K562 (cell line): ENCODE data around the gene SMOC2. TPM values are rescaled to one million over a fixed set of nuclear protein-coding genes. Genes with fewer than 3 reads are reported as not detected.

Experiments used
- ATAC-seq: fragments of 200-7000 bp; cut with Tn5 transposase; 3 replicates; pipeline ENCODE4 v1.9.1; 2020; ENCODE audit warnings: moderate library complexity
- BruUV-seq: library from RNA; stranded (reverse); fragments of 400-500 nt; replicated peaks from 2 replicates; lab custom pipeline; 2021; lab: Mats Ljungman, UMichigan
- CTCF ChIA-PET: fragments of 300-600 bp; formaldehyde crosslinking; extraction: SDS; loops from one replicate; lab custom pipeline; 2021; ENCODE audit warnings: low intra/inter-chr PET ratio; lab: Yijun Ruan, JAX
- POLR2A ChIA-PET: fragments of 300-600, 350-650 bp; sonication (Branson Sonifier 250); formaldehyde crosslinking; extraction: SDS; loops from one replicate; lab custom pipeline; 2021; ENCODE audit warnings: antibody characterized with exemption, inconsistent platforms; lab: Yijun Ruan, JAX
- DNase-seq, 4 experiments: peaks; one replicate each; pipeline versions ENCODE4 v3.0.0 to v3.0.0-alpha.2; 2011 to 2018; ENCODE audit warnings: low spot score in 3 of 4, mixed read lengths in 3 of 4; ENCODE audit errors: extremely low read depth in 1 of 4
- FAIRE-seq: peaks from 2 replicates; lab custom pipeline; 2011; peaks lifted over from hg19 to GRCh38; lab: Jason Lieb, UNC
- H2AFZ ChIP-seq: 2 replicates; pipeline ENCODE4 v1.6.0; 2011; ENCODE audit warnings: low read depth, low read length, control low read depth, inconsistent platforms
- H3K27ac ChIP-seq: fragments of 200-600 bp; 3 replicates; pipeline ENCODE4 v1.8.0; 2011; ENCODE audit warnings: low read depth, mild to moderate bottlenecking, control low read depth, inconsistent platforms, low read length, moderate library complexity, mixed read lengths; ENCODE audit errors: extremely low read depth
- H3K27me3 ChIP-seq, 2 experiments: fragments of 300-600 bp in 1 of 2; 2 replicates in 1 of 2; 3 replicates in 1 of 2; pipeline versions ENCODE4 v1.6.0 to v1.8.0; 2011; ENCODE audit warnings: inconsistent platforms in 2 of 2, low read length in 2 of 2, mild to moderate bottlenecking in 1 of 2, mixed read lengths in 1 of 2, moderate library complexity in 1 of 2; ENCODE audit not compliant: control insufficient read depth in 2 of 2, insufficient read depth in 2 of 2
- H3K36me3 ChIP-seq: fragments of 300-600 bp; 3 replicates; pipeline ENCODE4 v1.8.0; 2011; ENCODE audit warnings: mild to moderate bottlenecking, low read length, inconsistent platforms; ENCODE audit not compliant: control insufficient read depth, insufficient read depth
- H3K4me1 ChIP-seq, 2 experiments: fragments of 200-600 bp in 1 of 2; replicated peaks in 1 of 2; 2 replicates in 1 of 2; 3 replicates in 1 of 2; pipeline versions ENCODE4 v1.5.1 to v1.8.0; 2011; ENCODE audit warnings: inconsistent platforms in 2 of 2, low read length in 2 of 2, mild to moderate bottlenecking in 1 of 2, mixed read lengths in 1 of 2, moderate library complexity in 1 of 2; ENCODE audit not compliant: control insufficient read depth in 2 of 2, insufficient read depth in 2 of 2
- H3K4me2 ChIP-seq: 2 replicates; pipeline ENCODE4 v1.6.1; 2011; ENCODE audit warnings: low read length, control low read depth, inconsistent platforms, mixed read lengths; ENCODE audit not compliant: insufficient read depth
- H3K4me3 ChIP-seq: fragments of 200-600 bp; sonication (generic), shearing (Covaris generic); 2 replicates; pipeline ENCODE4 v1.5.1; 2016; ENCODE audit warnings: control low read depth, inconsistent platforms
- H3K79me2 ChIP-seq: fragments of 200-600 bp; 3 replicates; pipeline ENCODE4 v1.8.0; 2011; ENCODE audit warnings: low read length, inconsistent platforms; ENCODE audit not compliant: control insufficient read depth, insufficient read depth
- H3K9ac ChIP-seq, 2 experiments: 2 replicates each; pipeline versions ENCODE4 v1.6.0 to v1.6.1; 2011; ENCODE audit warnings: low read depth in 2 of 2, low read length in 2 of 2, control low read depth in 1 of 2, inconsistent platforms in 1 of 2, mild to moderate bottlenecking in 1 of 2, mixed read lengths in 1 of 2; ENCODE audit not compliant: insufficient read depth in 1 of 2
- H3K9me1 ChIP-seq: one replicate; pipeline ENCODE4 v1.6.0; 2011; ENCODE audit warnings: inconsistent platforms, mild to moderate bottlenecking, low read length, moderate library complexity; ENCODE audit not compliant: control insufficient read depth, insufficient read depth
- H3K9me3 ChIP-seq: replicated peaks from 2 replicates; pipeline ENCODE4 v1.5.1; 2011; ENCODE audit warnings: low read depth, low read length, inconsistent platforms; ENCODE audit not compliant: control insufficient read depth, insufficient read depth
- H4K20me1 ChIP-seq: replicated peaks from 2 replicates; pipeline ENCODE4 v1.6.1; 2011; ENCODE audit warnings: low read length, inconsistent platforms, mixed read lengths; ENCODE audit not compliant: control insufficient read depth, insufficient read depth
- BRD4 ChIP-seq: fragments of 200-600 bp; sonication (generic); IDR thresholded peaks from 2 replicates; pipeline ENCODE4 v1.6.1; 2017; ENCODE audit warnings: inconsistent platforms
- CBFB ChIP-seq: sonication (generic); formaldehyde crosslinking; IDR thresholded peaks from 2 replicates; pipeline ENCODE4 v1.4.0; 2020; ENCODE audit warnings: mild to moderate bottlenecking, missing genetic modification reagents
- KLF13 ChIP-seq: fragments of 450-650 bp; IDR thresholded peaks from 2 replicates; pipeline ENCODE4 v1.6.1; 2016; ENCODE audit warnings: missing genetic modification characterization, low read depth, mild to moderate bottlenecking, missing compliant biosample characterization, moderate library complexity, borderline replicate concordance
- NFE2L1 ChIP-seq: fragments of 450-650 bp; IDR thresholded peaks from 2 replicates; pipeline ENCODE4 v1.6.1; 2016; ENCODE audit warnings: missing genetic modification characterization, low read depth, mild to moderate bottlenecking, missing compliant biosample characterization, moderate library complexity, borderline replicate concordance
- NR3C1 ChIP-seq: sonication (generic); formaldehyde crosslinking; IDR thresholded peaks from 2 replicates; pipeline ENCODE4 v1.8.1; 2022; ENCODE audit warnings: missing genetic modification reagents
- PURB ChIP-seq: sonication (generic); formaldehyde crosslinking; IDR thresholded peaks from 2 replicates; pipeline ENCODE4 v1.9.0; 2021; ENCODE audit warnings: low read depth, mild to moderate bottlenecking, missing genetic modification reagents
- SLC30A9 ChIP-seq: fragments of 250-450 bp; sonication (Bioruptor Pico); IDR thresholded peaks from 2 replicates; pipeline ENCODE4 v1.8.0; 2022; ENCODE audit warnings: mild to moderate bottlenecking, moderate library complexity
- TEAD1 ChIP-seq, 2 experiments: fragments of 450-650 bp in 1 of 2; sonication (generic) in 1 of 2; formaldehyde crosslinking; IDR thresholded peaks; 2 replicates each; pipeline versions ENCODE4 v1.4.0 to v1.8.0; 2020 to 2022; ENCODE audit warnings: mild to moderate bottlenecking in 2 of 2, missing genetic modification reagents in 1 of 2
- ZBTB2 ChIP-seq: fragments of 450-650 bp; IDR thresholded peaks from 2 replicates; pipeline ENCODE4 v1.6.1; 2016; ENCODE audit warnings: antibody characterized with exemption
- ZC3H4 ChIP-seq: sonication (generic); formaldehyde crosslinking; IDR thresholded peaks from 2 replicates; pipeline ENCODE4 v1.9.0; 2021; ENCODE audit warnings: missing genetic modification reagents, borderline replicate concordance
- WGBS: fragments of 100-300 bp; shearing (Covaris generic); methylation state at CpG from one replicate; pipeline ENCODE4 v1.1.6; 2016; ENCODE audit warnings: low coverage, mixed read lengths; ENCODE audit not compliant: insufficient coverage; ENCODE audit errors: missing lambda C conversion rate; 5-methylcytosine and 5-hydroxymethylcytosine counted together
- in situ Hi-C: fragments of 300-500 bp; cut with MboI; formaldehyde crosslinking; loops from 4 replicates; pipeline ENCODE4 v1.15.0; 2018; ENCODE audit warnings: inconsistent platforms, mixed read lengths
- intact Hi-C: fragments of 100-400 bp; cut with micrococcal nuclease; formaldehyde crosslinking; loops from 2 replicates; pipeline ENCODE4 v1.14.2; 2022
- polyA plus RNA-seq, 8 experiments: library from polyadenylated mRNA; depleted of rRNA in 4 of 8; stranded (reverse) in 5 of 8; unstranded in 3 of 8; fragments of >200 nt; fragmentation: Nextera tagmentation in 2 of 8; fragmentation: Illumina TruSeq in 1 of 8; extraction: Ambion mirVana in 2 of 8; extraction: Trizol in 1 of 8; gene quantifications; 2 replicates each; pipeline versions ENCODE4 v1.2.1 to v1.2.3, GENCODE V29; 2011 to 2014; ENCODE audit warnings: inconsistent platforms in 1 of 8, missing spikeins in 1 of 8
- total RNA-seq, 7 experiments: library from RNA; depleted of rRNA in 6 of 7; stranded (reverse); fragments of >200 nt in 6 of 7; fragmentation: Illumina TruSeq in 2 of 7; extraction: Trizol in 2 of 7; gene quantifications; 2 replicates each; pipeline versions ENCODE4 v1.2.1 to v1.2.3, GENCODE V29; 2011 to 2021; ENCODE audit warnings: low replicate concordance in 1 of 7

Gene SMOC2
- total and polyA plus RNA-seq, 9 of the 15 experiments (the other 6 are each of a cell fraction or from before 2014, with no cell fraction given), result 0.45 to 2.3 (median 1.1) TPM

- intact Hi-C loops (no loop called here), in situ Hi-C loops (no loop called here)
- no peak overlapping the region for H3K4me2 ChIP-seq
- FAIRE-seq (no peak), ATAC-seq (no peak), DNase-seq (no peak)
- H3K9ac ChIP-seq, result no peak overlapping the region
- no peak overlapping the region for H3K4me3 ChIP-seq
- ChIA-PET POLR2A (no interaction called here), CTCF (no interaction called here)
- WGBS, result 15% methylated on average over 19 of the region's 19 CpGs
- no peaks in the 10 kb centered on the region for H3K79me2 ChIP-seq
- peaks cover 5 to 39% of the 10 kb centered on the region in 2 experiments; a peak in 3 of 5 replicates for H3K27me3 ChIP-seq
- H3K27ac ChIP-seq, result no peak overlapping the region
- no peak for TF ChIP-seq SLC30A9
- no peak for TF ChIP-seq CBFB (CRISPR knock-in tag)
- TF ChIP-seq TEAD1 (CRISPR knock-in tag; IDR thresholded peaks at IDR 0.05), result no peak
- no peak for TF ChIP-seq NFE2L1 (tag)
- TF ChIP-seq ZBTB2, result no peak
- no peak for TF ChIP-seq PURB
- no peak for TF ChIP-seq KLF13 (tag)
- no peak for TF ChIP-seq NR3C1 (CRISPR knock-in tag)
- TF ChIP-seq ZC3H4, result no peak
- TF ChIP-seq BRD4, result no peak
- H4K20me1 ChIP-seq, result peaks cover 3% of the 10 kb centered on the region; the same call in 1 of the 2 replicates
- no peaks in the 10 kb centered on the region for H3K9me1 ChIP-seq
- peaks cover 0 to 4% of the 10 kb centered on the region in 2 experiments; a peak in 1 of 5 replicates for H3K4me1 ChIP-seq
- no TSS peak for BruUV-seq
- H3K9me3 ChIP-seq, result no peaks in the 10 kb centered on the region
- H3K36me3 ChIP-seq, result no peaks in the 10 kb centered on the region
- H2AFZ ChIP-seq, result no peak overlapping the region
Observed at GRCh38 chr6:168626046-168626602, 185.1 kb downstream of the SMOC2 start.
